ENCODE results near the gene SUSD4.

SUSD4 gene

GRCh38 chr1:223227486-223228196, 136.3 kb downstream of the SUSD4 start:
- DNase-seq, result no peak

DNA sequence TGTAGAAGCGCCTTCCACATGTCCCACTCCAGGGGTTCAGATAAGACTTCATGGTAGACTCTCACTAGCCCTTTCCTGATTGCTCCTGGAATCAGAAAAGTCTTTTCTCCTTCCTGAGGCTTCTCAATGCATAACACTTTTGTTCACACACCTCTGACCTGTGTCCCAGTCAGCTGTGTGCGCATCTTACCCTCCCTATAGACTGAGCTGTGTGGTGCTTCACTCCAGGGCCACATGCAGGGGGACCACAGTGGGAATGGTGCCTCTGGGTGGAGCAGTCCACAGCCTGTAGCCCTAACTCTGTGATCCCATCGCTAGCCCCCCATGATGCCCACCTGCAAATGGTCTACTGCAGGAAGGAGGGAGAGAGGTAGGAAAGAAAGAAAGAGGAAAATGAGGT, 136.9 kb downstream of the SUSD4 start:
- DNase-seq, result no peak

- DNase-seq, result no peak
Measured at GRCh38 chr1:223226271-223226670, 137.7 kb downstream of the SUSD4 start.

- DNase-seq, result no peak
Measured at GRCh38 chr1:223225481-223225880, 138.5 kb downstream of the SUSD4 start.

GRCh38 chr1:223225061-223225460, 138.9 kb downstream of the SUSD4 start:
- DNase-seq, result no peak

GRCh38 chr1:223224465-223224864, 139.5 kb downstream of the SUSD4 start:
- no peak for DNase-seq

DNA sequence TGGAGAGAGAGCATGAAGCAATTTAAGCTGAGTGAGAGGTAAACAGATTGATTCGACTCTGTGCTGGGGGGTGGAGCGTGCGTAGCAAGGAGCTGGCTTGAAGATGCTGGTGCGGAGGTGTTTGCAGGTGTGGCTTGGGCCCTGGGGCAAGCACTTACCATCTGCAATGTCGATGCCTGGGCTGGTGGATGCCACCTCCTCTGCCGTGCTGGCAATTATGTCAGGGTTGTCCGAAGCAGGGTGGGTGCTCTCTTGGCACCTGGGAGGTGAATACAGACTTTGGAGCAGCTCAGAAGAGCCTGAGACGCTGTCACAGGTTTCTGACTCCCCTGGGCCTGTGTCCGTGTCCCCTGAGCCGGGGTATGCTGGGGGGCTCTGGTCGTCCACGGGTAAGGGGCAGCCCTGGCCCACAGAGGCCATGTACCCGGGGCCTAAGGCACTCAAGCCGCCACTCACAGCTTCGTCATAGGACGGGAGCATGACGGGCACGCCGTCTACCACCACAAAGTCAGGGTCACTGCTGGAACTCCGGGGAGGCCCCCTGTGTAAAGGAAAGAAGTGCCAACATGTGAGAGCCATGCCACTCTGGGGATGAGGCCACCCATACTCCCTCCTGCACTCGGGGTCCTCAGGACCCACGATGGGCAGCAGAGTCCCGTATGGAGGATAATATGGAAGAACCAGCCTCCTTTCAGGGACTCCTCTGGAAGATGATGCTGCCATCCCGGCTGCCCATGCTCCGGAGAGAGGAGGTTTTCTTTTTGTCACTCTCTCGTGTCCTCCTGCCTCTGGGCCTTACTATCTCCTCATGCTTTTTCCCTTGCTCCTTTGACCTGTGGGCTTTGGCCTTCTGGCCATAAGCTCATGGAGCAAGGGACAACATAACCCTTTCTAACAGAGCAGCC, 140.6 kb downstream of the SUSD4 start:
- DNase-seq, result no peak

GRCh38 chr1:223222377-223222776, 141.6 kb downstream of the SUSD4 start:
- DNase-seq, result no peak

- no peak for DNase-seq
Measured at GRCh38 chr1:223221686-223222085, 142.3 kb downstream of the SUSD4 start.

GRCh38 chr1:223219846-223220610, 143.9 kb downstream of the SUSD4 start:
- no peak for DNase-seq

DNA sequence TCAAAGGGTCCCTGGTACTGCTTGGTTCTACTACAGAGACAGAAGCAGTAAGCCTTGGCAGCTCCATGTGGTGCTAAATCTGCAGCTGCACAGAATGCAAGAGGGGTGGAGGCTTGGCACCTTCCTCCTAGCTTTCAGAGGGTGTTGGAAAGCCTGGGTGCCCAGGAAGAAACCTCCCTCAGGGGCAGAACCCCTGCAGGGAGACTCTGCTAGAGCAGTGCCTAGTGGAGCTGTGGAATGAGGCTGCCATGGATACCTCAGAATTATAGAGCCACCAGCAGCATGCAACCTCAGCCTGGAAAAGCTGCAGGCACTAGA, 144.7 kb downstream of the SUSD4 start:
- no peak for DNase-seq

DNA sequence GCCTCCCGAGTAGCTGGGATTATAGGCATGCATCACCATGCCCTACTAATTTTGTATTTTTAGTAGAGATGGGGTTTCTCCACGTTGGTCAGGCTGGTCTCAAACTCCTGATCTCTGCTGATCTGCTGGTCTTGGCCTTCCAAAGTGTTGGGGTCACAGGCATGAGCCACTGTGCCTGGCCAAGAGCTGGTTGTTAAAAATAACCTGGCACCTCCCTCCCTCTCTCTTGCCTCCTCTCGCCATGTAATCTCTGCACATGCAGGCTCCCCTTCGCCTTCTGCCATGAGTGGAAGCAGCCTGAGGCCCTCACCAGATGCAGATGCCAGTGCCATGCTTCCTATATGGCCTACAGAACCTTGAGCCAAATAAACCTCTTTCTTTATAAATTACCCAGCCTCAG, 146.2 kb downstream of the SUSD4 start:
- DNase-seq, result no peak

DNA sequence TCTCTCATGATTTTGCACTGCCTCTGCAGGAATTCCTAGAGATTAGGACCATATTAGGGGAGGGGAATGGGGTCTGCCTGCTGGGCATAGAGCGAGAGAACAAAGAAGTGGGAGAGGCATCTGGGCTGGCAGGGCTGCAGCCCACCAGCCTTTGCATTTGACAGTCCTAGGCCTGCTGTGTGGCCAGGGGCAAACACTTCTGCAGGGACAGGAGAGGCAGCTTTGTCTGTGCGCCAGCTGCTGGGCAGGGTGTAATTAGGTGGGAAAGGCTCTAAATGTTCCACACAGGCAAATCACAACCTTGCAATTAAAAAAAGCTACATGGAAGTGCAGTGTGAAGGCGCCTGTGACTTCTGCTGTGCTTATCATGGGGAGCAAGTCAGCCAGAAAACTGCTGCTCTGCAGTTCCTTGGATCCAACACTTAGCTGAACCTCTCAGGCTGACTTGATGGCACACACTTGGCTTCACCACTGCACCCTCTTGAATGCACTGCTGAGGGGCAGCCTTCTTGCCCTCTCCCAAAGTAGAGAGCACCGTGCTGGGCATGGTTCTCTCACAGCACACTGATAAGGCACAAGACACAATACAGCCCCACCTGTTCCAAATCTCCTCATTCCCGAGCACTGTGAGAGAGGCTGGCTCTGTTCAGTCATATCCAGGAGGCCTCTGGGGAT, 147.3 kb downstream of the SUSD4 start:
- DNase-seq, result no peak

- DNase-seq, result no peak
Measured at GRCh38 chr1:223216074-223216473, 147.9 kb downstream of the SUSD4 start.

GRCh38 chr1:223215026-223215425, 148.9 kb downstream of the SUSD4 start:
- DNase-seq, result no peak

DNA sequence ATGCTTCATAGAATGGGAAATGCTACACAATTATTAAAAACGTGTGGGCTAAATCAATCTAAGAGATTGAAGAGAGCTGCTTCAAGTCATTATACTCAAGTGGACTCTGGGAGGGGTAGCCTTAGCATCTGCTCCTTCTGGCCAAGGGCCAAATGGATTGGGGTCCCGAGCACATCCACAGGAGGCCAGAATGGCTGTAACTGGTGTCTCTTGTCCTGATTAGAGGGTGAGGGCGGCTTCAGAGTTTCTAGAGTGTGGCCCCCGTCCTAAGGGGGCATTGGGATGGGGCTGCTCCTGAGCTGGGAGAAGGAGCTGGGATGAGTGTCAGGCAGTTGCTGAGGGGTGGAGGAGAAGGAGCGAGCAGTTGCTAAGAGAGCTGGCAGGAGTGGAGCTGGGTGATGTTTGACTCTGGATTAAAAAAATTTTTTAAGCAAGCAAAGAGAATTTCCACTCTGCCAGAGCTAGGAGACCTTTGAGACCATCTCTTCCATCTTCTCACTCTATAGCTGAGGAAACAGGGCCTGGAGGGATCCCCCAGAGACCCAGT, 149.6 kb downstream of the SUSD4 start:
- DNase-seq, result no peak

GRCh38 chr1:223212441-223212840, 151.5 kb downstream of the SUSD4 start:
- no peak for DNase-seq

DNA sequence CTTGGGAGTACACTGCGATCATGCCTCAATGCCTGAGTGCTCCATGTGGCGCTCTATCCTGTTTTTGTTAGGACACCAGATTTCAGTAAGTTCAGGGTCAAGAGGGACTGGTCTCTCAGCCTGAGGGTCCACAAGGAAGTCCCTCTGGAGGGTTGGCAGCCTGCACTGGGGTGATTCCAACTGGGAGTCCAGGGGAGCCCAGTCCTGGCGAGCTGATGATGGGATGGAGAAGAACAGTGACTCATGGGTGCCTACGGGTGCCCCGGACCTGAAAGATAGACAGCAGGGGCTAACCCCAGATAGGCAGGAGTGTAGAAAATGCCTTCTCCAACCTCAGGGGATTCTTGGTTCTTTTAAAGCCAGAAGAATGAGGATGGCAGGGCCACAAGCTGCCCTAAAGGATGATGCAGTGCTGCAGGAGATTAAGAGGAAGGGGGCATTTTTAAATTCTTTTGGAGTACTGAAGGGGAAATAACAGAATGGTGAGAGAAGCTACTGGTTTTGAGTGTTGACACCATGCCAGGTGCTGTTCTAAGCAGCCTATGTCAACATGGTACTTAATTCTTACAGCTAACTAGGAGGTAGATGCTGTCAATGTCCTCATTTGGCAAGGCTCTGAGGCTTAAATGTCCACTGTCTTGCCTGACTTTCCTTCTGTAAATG, 152.5 kb downstream of the SUSD4 start:
- no peak for DNase-seq

DNA sequence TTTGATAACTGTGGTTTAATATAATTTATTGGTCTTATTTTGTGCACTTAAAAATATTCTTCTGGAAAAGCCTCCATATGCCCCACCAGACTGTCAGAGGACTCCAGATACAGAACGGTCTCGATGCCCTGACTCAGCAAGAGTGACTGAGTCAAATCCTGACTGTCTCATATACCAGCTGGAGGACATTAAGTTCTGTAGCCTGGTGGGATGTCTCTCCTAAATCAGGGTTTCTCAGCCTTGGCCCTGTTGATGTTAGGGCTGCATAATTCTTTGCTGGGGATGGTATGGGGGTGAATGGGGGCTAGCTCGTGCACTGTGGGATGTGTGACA, 153.2 kb downstream of the SUSD4 start:
- no peak for DNase-seq

DNA sequence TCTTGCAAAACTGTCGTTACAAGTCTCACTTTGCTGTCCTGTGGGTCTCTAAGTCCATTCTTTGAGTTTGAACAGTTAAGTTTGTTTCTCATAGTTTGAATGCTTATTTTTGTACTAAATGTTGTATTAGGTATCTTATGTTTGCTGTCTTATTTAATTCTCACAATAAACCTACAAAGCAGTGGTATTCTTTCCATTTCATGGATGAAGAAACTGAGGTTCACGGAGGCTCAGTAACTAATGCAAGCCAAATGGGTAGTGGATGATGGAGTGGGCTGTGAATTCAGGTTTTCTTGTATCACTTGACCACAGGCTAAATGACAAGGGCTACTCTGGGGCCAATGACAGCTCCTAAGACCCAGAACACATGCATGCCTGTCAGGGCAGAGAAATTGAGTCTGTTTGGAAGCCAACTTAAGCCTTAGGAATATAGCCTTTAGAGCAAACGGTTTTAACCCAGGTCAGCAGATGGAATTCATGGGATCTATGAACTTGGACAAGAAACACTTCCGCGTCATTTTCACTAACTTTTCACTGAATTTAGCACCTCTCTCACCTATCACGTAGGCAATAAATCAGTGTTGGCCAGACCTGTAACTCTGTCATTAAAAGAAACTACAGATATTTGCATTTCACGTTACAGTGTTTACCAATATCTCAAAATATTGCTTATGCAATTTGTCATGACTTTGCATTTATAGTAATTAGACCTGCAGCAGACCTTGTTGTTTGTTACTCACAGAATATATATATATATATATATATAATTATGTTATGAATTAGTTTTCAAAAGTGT, 153.8 kb downstream of the SUSD4 start:
- no peak for DNase-seq

- no peak for DNase-seq
Measured at GRCh38 chr1:223209293-223209898, 154.6 kb downstream of the SUSD4 start.

Measured in NCI-H146 (cell line).